Lung (tissue), 12 donors: ENCODE results near the gene OVOL1. TPM values are rescaled to one million over a fixed set of nuclear protein-coding genes. Genes with fewer than 3 reads are reported as not detected.
A peak's percentile ranks its signal among the peaks of the same experiment; 100 is the strongest.

Experiments
- ATAC-seq: fragments of 200-7000 bp; cut with Tn5 transposase; one replicate; pipeline ENCODE4 v1.9.1; 2020; ENCODE audit warnings: moderate number of reproducible peaks; ENCODE audit not compliant: insufficient read depth, low FRiP score
- DNase-seq, 3 donors: peaks; one replicate each; pipeline ENCODE4 v3.0.0-alpha.2; 2013 to 2017
- H3K27ac ChIP-seq, 2 donors: one replicate each; pipeline ENCODE4 v1.5.1; 2013; ENCODE audit warnings: mild to moderate bottlenecking in 2 of 2, moderate library complexity in 2 of 2, control low read depth in 1 of 2, inconsistent platforms in 1 of 2, low read depth in 1 of 2, low read length in 1 of 2
- H3K27me3 ChIP-seq, 3 donors: one replicate each; pipeline ENCODE4 v1.5.1; 2013; ENCODE audit warnings: low read length in 2 of 3; ENCODE audit not compliant: control insufficient read depth in 3 of 3, insufficient read depth in 3 of 3
- H3K36me3 ChIP-seq, 4 donors: one replicate each; pipeline ENCODE4 v1.5.1; 2013; ENCODE audit warnings: low read length in 4 of 4, mild to moderate bottlenecking in 1 of 4, moderate library complexity in 1 of 4; ENCODE audit not compliant: control insufficient read depth in 4 of 4, insufficient read depth in 4 of 4
- H3K4me1 ChIP-seq, 5 donors: one replicate each; pipeline ENCODE4 v1.5.1; 2013; ENCODE audit warnings: low read length in 5 of 5, mild to moderate bottlenecking in 2 of 5, moderate library complexity in 1 of 5; ENCODE audit not compliant: control insufficient read depth in 5 of 5, insufficient read depth in 5 of 5
- H3K4me3 ChIP-seq: one replicate; pipeline ENCODE4 v1.5.1; 2013; ENCODE audit warnings: mild to moderate bottlenecking, control low read depth, moderate library complexity
- H3K9ac ChIP-seq, 2 donors: one replicate each; pipeline ENCODE4 v1.5.1; 2013; ENCODE audit warnings: low read length in 2 of 2, control low read depth in 1 of 2; ENCODE audit not compliant: insufficient read depth in 1 of 2
- H3K9me3 ChIP-seq, 4 donors: one replicate each; pipeline ENCODE4 v1.5.1; 2013; ENCODE audit warnings: low read length in 3 of 4, mild to moderate bottlenecking in 1 of 4, moderate library complexity in 1 of 4; ENCODE audit not compliant: control insufficient read depth in 4 of 4, insufficient read depth in 3 of 4
- WGBS, 2 donors: extraction: QIAGEN DNeasy Blood & Tissue Kit; methylation state at CpG; one replicate each; pipeline ENCODE4 v1.1.7; 2013; 5-methylcytosine and 5-hydroxymethylcytosine counted together
- polyA plus RNA-seq, 2 donors: library from polyadenylated mRNA; stranded (reverse); fragments of 200-250 nt; gene quantifications; one replicate each; pipeline ENCODE4 v1.2.1, GENCODE V29; 2013
- total RNA-seq, 2 donors: library from RNA; depleted of rRNA in 1 of 2; stranded (reverse); fragments of >200 nt in 1 of 2; gene quantifications; one replicate each; pipeline ENCODE4 v1.2.1, GENCODE V29; 2014 to 2021
- TF ChIP-seq, protein P1 (sequence below): IDR thresholded peaks from 2 replicates; pipeline ENCODE4 v1.5.1; 2012; ENCODE audit warnings: mild to moderate bottlenecking; ENCODE audit errors: control extremely low read depth, extremely low read depth
- donor health status: control.
- donor health status: control.
- donor health status: Bipolar disorder and iron deficiency.
- donor health status: healthy.
- donor health status: DM: yes; HTN: yes; CAD: no.

OVOL1 gene
- total and polyA plus RNA-seq, 4 donors, result 0.17 to 1.4 (median 0.87) TPM

DNA sequence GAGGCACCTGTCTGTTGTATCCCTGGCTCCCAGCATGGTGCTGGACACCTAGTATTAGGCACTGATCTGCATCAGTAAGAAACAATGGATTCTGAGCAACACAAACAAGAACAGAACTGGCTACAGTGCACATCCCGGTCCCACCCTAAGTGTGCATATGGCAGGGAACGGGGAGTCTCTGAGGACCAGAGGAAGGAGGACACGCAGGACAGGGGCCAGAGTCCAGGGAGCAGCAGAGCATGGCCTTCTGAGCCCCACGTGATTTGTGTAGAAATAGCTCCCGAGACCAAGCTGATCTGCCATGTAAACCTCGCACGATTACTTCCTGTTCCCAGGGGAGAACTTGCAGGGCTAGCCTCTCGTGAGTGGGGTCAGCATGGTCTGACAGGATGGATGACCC is 34.2 kb downstream of the OVOL1 start:
- WGBS, 2 donors, result 42 to 59% methylated on average over 8 of the region's 8 CpGs
- H3K27me3 ChIP-seq, result no peaks in the 10 kb centered on the region
- TF ChIP-seq, protein P1, sequence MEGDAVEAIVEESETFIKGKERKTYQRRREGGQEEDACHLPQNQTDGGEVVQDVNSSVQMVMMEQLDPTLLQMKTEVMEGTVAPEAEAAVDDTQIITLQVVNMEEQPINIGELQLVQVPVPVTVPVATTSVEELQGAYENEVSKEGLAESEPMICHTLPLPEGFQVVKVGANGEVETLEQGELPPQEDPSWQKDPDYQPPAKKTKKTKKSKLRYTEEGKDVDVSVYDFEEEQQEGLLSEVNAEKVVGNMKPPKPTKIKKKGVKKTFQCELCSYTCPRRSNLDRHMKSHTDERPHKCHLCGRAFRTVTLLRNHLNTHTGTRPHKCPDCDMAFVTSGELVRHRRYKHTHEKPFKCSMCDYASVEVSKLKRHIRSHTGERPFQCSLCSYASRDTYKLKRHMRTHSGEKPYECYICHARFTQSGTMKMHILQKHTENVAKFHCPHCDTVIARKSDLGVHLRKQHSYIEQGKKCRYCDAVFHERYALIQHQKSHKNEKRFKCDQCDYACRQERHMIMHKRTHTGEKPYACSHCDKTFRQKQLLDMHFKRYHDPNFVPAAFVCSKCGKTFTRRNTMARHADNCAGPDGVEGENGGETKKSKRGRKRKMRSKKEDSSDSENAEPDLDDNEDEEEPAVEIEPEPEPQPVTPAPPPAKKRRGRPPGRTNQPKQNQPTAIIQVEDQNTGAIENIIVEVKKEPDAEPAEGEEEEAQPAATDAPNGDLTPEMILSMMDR, result no peak
- no peak overlapping the region for H3K4me3 ChIP-seq
- no peak overlapping the region for H3K9ac ChIP-seq
- no peak for DNase-seq
- no peaks in the 10 kb centered on the region for H3K9me3 ChIP-seq
- H3K27ac ChIP-seq, result no peak overlapping the region
- no peaks in the 10 kb centered on the region for H3K36me3 ChIP-seq
- ATAC-seq, result no peak
- peaks cover 0 to 8% (median 0%) of the 10 kb centered on the region in 5 donors for H3K4me1 ChIP-seq

DNA sequence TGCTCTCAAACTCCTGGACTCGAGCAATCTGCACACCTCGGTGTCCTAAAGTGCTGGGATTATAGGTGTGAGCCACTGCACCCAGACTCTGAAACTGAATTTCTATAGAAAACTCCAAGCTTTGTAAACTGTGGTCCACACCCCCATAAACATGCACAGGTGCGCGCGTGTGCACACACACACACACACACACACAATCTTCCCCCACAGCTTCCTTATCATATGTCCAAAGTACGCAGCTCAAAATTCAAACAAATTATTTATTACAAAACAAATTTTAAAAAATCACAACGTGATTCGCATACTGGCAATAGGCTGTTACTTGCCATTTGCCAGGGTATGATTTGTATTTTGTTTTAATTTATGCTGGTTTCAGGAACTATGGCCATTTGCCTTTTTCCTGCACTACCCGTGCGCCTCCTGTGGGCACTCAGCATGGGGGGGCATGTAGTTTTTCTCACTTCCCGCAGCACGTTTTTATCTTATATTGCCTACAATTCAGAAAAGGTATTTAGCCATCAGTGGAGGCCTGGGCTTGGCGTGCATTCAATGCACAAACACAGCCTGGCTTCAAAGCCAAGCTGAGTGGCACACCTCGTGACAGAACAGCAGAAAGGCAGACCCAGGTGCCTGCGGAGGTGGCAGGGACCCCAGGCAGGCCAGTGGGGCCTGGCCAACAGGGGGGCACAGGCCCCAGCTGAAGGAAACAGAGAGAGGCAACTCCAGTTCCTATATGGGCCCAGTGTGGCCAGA is 36.1 kb downstream of the OVOL1 start:
- no peak overlapping the region for H3K9ac ChIP-seq
- no peaks in the 10 kb centered on the region for H3K36me3 ChIP-seq
- H3K27ac ChIP-seq, result no peak overlapping the region
- H3K9me3 ChIP-seq, result no peaks in the 10 kb centered on the region
- H3K4me1 ChIP-seq, result peaks cover 0 to 3% (median 0%) of the 10 kb centered on the region in 5 donors
- 66 to 82% methylated on average over 15 of the region's 15 CpGs for WGBS, 2 donors
- H3K27me3 ChIP-seq, result no peaks in the 10 kb centered on the region
- TF ChIP-seq, protein P1, result no peak
- ATAC-seq (no peak), DNase-seq (peak in 1 of 3 donors; percentile 43)
- H3K4me3 ChIP-seq, result no peak overlapping the region

DNA sequence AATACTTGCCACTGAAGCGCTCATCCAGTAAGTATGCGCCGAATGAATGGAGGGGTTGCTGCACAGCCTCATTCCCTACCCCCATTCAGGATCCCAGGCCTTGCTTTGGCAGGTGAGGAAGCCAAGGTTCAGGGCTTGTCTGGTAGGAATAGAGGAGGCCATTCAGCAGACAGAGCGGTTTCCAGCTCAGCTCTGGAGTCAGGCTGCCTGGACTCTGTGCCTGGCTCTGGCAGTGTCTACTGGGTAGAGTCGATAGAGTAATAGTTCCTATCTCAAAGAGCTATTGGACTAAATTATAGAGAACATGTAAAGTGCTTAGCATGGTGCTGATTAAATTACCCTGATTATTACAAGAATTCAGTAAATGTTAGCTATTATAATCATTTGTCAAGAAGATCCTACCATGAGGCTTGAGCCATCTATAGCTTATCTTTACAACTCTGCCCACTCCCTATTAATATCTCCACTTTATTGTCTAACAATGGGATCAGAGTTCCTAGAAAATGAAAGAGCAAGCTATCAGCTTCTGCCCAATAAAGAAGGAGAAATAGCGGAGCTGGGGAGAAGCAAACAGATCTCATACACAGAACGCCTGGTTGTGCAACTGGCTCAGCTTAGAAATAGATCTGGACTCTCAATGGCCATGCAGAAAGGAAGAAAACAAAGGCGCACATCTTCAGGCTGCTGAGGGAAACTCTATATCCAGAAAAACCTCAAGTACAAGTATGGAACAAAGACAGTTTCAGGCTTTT is 40.3 kb downstream of the OVOL1 start:
- no peak overlapping the region for H3K4me3 ChIP-seq
- TF ChIP-seq, protein P1, result no peak
- no peaks in the 10 kb centered on the region for H3K27me3 ChIP-seq
- 84 to 85% methylated on average over 8 of the region's 8 CpGs for WGBS, 2 donors
- no peaks in the 10 kb centered on the region for H3K36me3 ChIP-seq
- no peak overlapping the region for H3K27ac ChIP-seq
- H3K9ac ChIP-seq, result no peak overlapping the region
- ATAC-seq (no peak), DNase-seq (no peak)
- H3K9me3 ChIP-seq, result no peaks in the 10 kb centered on the region
- H3K4me1 ChIP-seq, result peaks cover 0 to 3% (median 0%) of the 10 kb centered on the region in 5 donors
